Activated CD4-positive, alpha-beta memory T cell treated with anti-CD3 and anti-CD28 coated beads, Interleukin-2, amount 10 ng/mL, durations not matched to agents 7 days and 5 days (primary cell): ENCODE data around the gene ICAM1. TPM values are rescaled to one million over a fixed set of nuclear protein-coding genes. Genes with fewer than 3 reads are reported as not detected.

ENCODE experiments used
- CTCF ChIA-PET: fragments of 350-600 bp; sonication (Branson Sonifier 250); formaldehyde crosslinking; loops from one replicate; lab custom pipeline; 2021; ENCODE audit warnings: antibody characterized with exemption, inconsistent platforms; lab: Charles Lee
- POLR2A ChIA-PET: fragments of 350-600 bp; sonication (Branson Sonifier 250); formaldehyde crosslinking; loops from one replicate; lab custom pipeline; 2021; ENCODE audit warnings: antibody characterized with exemption; lab: Charles Lee
- DNase-seq: peaks from one replicate; pipeline ENCODE4 v3.0.0-alpha.2; 2020
- H3K27ac Mint-ChIP-seq: one replicate; pipeline ENCODE4 v1.8.0; 2021; ENCODE audit warnings: mild to moderate bottlenecking, mixed read lengths
- H3K27me3 Mint-ChIP-seq: one replicate; pipeline ENCODE4 v1.8.0; 2021; ENCODE audit warnings: mixed read lengths
- H3K36me3 Mint-ChIP-seq: one replicate; pipeline ENCODE4 v1.8.0; 2021; ENCODE audit warnings: low read depth, mixed read lengths
- H3K4me1 Mint-ChIP-seq: one replicate; pipeline ENCODE4 v1.8.0; 2021; ENCODE audit warnings: mixed read lengths
- H3K4me3 Mint-ChIP-seq: one replicate; pipeline ENCODE4 v1.8.0; 2021; ENCODE audit warnings: mild to moderate bottlenecking, mixed read lengths
- H3K9me3 Mint-ChIP-seq: one replicate; pipeline ENCODE4 v1.8.0; 2021; ENCODE audit warnings: mixed read lengths
- total RNA-seq, 2 experiments: library from RNA; stranded (reverse); gene quantifications; one replicate each; pipeline ENCODE4 v1.2.3, GENCODE V29; 2021

Gene ICAM1
- total RNA-seq, 2 experiments from 2014 or later, result 23.8 to 24.3 TPM

DNA sequence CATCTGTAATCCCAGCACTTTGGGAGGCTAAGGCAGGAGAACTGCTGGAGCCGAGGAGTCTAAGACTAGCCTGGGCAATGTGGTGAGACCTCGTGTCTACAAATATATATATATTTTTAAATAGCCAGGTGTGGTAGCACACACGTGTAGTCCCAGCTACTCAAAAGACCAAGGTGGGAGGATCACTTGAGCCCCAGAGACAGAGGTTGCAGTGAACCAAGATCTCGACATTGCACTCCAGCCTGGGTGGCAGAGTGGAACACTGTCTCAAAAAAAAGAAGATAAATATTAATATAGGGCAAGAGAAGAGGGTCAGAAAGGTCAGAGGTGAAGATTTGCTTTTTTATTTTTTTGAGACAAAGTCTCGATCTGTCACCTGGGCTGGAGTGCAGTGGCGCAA is 24.4 kb upstream of the ICAM1 start:
- DNase-seq, result no peak
- no peak overlapping the region for H3K27ac Mint-ChIP-seq
- ChIA-PET POLR2A (interaction anchor here (0.9 kb wide), 1 partner anchor 11 kb away, joined by 3 read pairs; no protein-coding TSS in a partner anchor), CTCF (interaction anchor here (0.9 to 1.0 kb wide), 3 partner anchors 11 to 51 kb away, joined by 3 to 4 read pairs (median 4); partner anchors contain the start of gene DNMT1)
- H3K4me3 Mint-ChIP-seq, result no peak overlapping the region
- H3K36me3 Mint-ChIP-seq, result no peaks in the 10 kb centered on the region
- no peaks in the 10 kb centered on the region for H3K9me3 Mint-ChIP-seq
- no peaks in the 10 kb centered on the region for H3K27me3 Mint-ChIP-seq
- H3K4me1 Mint-ChIP-seq, result peaks cover 11% of the 10 kb centered on the region

DNA sequence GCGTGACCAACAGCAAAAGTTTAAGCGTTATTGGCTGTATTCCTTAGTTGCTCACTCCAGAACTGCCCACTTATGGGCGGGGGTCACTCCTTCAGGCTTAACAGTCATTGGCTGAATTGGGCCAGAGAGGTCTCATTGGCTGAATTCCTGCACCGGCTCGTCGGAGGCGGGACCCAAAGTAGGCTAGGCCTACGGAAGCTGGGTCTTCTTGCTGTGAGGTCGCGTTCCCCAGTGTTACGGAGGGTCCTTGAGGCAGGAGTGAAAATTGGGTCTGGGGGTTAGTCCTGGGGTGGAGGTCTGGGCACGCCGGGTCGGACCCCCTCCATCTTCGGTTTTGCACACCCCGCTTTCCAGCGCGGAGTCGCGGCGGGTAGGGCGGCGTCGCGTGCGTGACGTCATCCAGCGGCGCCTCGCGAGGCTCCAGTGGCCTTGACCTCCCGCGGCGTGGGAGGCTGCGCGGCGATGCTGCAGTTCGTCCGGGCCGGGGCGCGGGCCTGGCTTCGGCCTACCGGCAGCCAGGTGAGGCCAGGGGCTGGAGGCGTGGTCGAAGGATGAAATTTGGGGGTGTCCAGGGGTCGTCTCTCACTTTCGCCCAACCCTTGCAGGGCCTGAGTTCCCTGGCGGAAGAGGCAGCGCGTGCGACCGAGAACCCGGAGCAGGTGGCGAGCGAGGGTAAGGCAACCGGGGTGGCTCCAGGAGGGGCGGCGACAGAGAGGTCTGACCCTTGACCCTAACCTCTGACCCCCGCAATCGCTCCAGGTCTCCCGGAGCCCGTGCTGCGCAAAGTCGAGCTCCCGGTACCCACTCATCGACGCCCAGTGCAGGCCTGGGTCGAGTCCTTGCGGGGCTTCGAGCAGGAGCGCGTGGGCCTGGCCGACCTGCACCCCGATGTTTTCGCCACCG is 18.9 kb upstream of the ICAM1 start, which contains the start of gene MRPL4:
TSS of gene MRPL4 (plus strand) at position 423 of the 903 bp plus-strand sequence. CDS start at position 463, 40 bp downstream.
- ChIA-PET POLR2A (interaction anchor here (1.0 to 2.2 kb wide), 10 partner anchors 8 to 152 kb away, joined by 3 to 12 read pairs (median 5); partner anchors contain the start of genes CDC37, DNMT1, ICAM1 and TYK2), CTCF (interaction anchor here (0.6 to 4.3 kb wide), 7 partner anchors 8 to 139 kb away, joined by 3 to 51 read pairs (median 4); partner anchors contain the start of gene DNMT1)
- peak; percentile 97 for DNase-seq
- no peaks in the 10 kb centered on the region for H3K27me3 Mint-ChIP-seq
- peaks cover 36% of the 10 kb centered on the region for H3K4me1 Mint-ChIP-seq
- H3K36me3 Mint-ChIP-seq, result peaks cover 25% of the 10 kb centered on the region
- H3K4me3 Mint-ChIP-seq, result peak within 1 kb of the TSS; percentile 84
- no peaks in the 10 kb centered on the region for H3K9me3 Mint-ChIP-seq
- peak within 1 kb of the TSS; percentile 85 for H3K27ac Mint-ChIP-seq

DNA sequence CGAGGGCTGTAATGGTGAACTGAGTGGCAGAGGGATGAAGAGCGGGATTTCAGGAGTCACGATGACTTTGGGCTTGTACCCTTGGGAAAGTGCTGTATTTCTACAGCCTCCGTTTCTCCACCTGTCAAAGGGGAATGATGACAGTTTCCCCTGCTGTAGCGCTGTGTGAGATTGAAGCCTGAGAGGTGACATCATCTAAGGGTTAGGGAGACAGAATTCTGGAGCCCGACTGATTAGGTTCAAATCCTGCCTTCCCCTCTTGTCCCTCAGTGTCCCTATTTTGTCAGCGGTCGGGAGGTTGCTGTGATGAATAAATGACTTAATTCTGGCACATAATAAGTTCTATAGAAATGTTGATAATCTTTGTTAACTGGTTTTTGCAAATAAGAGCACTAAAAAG is 18.2 kb upstream of the ICAM1 start:
- ChIA-PET POLR2A (interaction anchor here (1.6 to 2.2 kb wide), 5 partner anchors 17 to 128 kb away, joined by 4 to 12 read pairs (median 7); partner anchors contain the start of genes DNMT1, ICAM1 and TYK2), CTCF (interaction anchor here (0.8 to 1.9 kb wide), 3 partner anchors 17 to 136 kb away, joined by 3 to 6 read pairs (median 4); partner anchors contain the start of gene DNMT1)
- peaks cover 36% of the 10 kb centered on the region for H3K4me1 Mint-ChIP-seq
- H3K9me3 Mint-ChIP-seq, result no peaks in the 10 kb centered on the region
- H3K4me3 Mint-ChIP-seq, result peak overlapping the region; percentile 84
- DNase-seq, result no peak
- no peaks in the 10 kb centered on the region for H3K27me3 Mint-ChIP-seq
- H3K27ac Mint-ChIP-seq, result peak overlapping the region; percentile 85
- peaks cover 31% of the 10 kb centered on the region for H3K36me3 Mint-ChIP-seq

DNA sequence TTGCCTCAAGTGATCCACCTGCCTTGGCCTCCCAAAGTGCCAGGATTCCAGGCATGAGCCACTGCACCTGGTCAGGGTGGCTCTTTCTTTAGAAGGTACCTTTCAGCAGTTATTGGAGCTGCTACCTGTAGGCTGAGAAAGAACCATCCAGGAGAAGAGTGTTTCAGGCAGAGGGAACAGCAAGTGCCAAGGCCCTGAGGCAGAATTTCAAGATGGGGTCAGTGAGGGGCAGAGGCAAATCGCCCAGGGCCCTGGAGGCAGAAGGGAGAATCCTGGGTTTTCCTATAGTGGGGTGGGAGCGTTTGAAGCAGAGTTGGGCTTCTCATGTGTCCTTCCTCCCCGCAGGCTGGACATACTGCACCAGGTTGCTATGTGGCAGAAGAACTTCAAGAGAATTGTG is 16.7 kb upstream of the ICAM1 start:
- peaks cover 42% of the 10 kb centered on the region for H3K36me3 Mint-ChIP-seq

GRCh38 chr19:10255358-10255757 is 15.6 kb upstream of the ICAM1 start:
- no peaks in the 10 kb centered on the region for H3K9me3 Mint-ChIP-seq
- no peak for DNase-seq
- no peak overlapping the region for H3K4me3 Mint-ChIP-seq
- ChIA-PET POLR2A (interaction anchor here (2.1 kb wide), 1 partner anchor 15 kb away, joined by 6 read pairs; the partner anchor contains the start of gene ICAM1), CTCF (interaction anchor here (1.3 kb wide), 1 partner anchor 136 kb away, joined by 4 read pairs; no protein-coding TSS in a partner anchor)
- H3K4me1 Mint-ChIP-seq, result peaks cover 51% of the 10 kb centered on the region
- H3K27me3 Mint-ChIP-seq, result no peaks in the 10 kb centered on the region
- peaks cover 42% of the 10 kb centered on the region for H3K36me3 Mint-ChIP-seq
- H3K27ac Mint-ChIP-seq, result no peak overlapping the region

More for the DNA sequence above, 16.7 kb upstream of the ICAM1 start:
- peaks cover 45% of the 10 kb centered on the region for H3K4me1 Mint-ChIP-seq
- no peaks in the 10 kb centered on the region for H3K27me3 Mint-ChIP-seq
- ChIA-PET POLR2A (interaction anchor here (2.1 kb wide), 1 partner anchor 16 kb away, joined by 6 read pairs; the partner anchor contains the start of gene ICAM1), CTCF (interaction anchor here (1.3 to 1.5 kb wide), 2 partner anchors 135 to 138 kb away, joined by 4 to 7 read pairs; no protein-coding TSS in a partner anchor)
- H3K9me3 Mint-ChIP-seq, result no peaks in the 10 kb centered on the region
- H3K4me3 Mint-ChIP-seq, result no peak overlapping the region
- H3K27ac Mint-ChIP-seq, result peak overlapping the region; percentile 21
- DNase-seq, result no peak

DNA sequence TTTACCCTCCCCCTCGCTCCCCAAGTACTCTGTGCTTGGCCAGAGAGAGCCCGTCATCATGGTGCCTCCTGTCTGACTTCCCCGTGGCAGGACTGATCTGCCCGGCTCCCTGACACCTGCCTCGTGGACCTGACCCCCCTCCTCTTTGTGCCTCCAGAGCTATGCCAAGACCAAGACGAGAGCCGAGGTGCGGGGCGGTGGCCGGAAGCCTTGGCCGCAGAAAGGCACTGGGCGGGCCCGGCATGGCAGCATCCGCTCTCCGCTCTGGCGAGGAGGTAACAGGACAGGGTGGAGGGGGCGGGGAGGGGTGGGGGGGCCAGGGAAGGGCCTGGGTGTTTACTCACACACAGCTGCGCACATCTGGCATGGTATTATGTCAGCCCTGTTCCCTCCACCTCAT is 14.4 kb upstream of the ICAM1 start:
- CTCF ChIA-PET, result interaction anchor here (5.7 kb wide), 1 partner anchor 129 kb away, joined by 131 read pairs; no protein-coding TSS in a partner anchor
- no peak overlapping the region for H3K27ac Mint-ChIP-seq
- POLR2A ChIA-PET, result interaction anchor here (1.4 kb wide), 1 partner anchor 21 kb away, joined by 3 read pairs; no protein-coding TSS in a partner anchor
- H3K4me1 Mint-ChIP-seq, result peaks cover 52% of the 10 kb centered on the region
- H3K36me3 Mint-ChIP-seq, result peaks cover 42% of the 10 kb centered on the region
- no peak for DNase-seq
- H3K27me3 Mint-ChIP-seq, result no peaks in the 10 kb centered on the region
- no peaks in the 10 kb centered on the region for H3K9me3 Mint-ChIP-seq
- no peak overlapping the region for H3K4me3 Mint-ChIP-seq

DNA sequence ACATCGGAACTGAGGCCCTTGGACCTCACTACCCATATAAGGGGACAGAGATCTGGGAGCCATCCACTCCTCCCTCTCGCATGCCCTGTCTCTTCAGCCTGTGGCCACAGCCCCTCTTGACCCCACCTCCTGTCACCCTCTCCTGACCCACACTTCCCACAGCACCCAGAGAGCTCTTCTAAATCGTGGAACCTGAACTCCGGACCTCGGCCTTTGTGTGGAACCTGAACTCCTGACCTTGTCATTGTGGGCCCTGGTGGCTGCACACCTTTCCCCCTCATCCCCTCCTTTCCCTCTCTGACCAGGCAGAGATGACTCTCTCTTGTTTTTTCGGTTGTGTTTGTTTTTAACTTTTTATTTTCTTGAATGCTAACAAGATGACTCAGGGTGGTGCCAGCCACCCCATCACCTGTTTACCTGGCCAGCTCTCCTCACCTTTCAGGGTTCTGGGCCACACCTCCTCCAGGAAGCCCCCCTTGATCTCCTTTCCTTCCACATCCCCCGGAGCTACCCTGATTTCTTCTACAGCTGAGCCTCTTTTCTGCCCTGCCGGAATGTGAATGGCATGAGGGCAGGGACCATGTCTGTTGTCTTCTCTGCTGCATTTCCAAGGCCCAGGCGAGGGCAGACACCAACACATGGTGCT is 13.8 kb upstream of the ICAM1 start:
- DNase-seq, result no peak
- Mint-ChIP-seq H3K27me3 (no peaks in the 10 kb centered on the region), H3K27ac (no peak overlapping the region), H3K4me1 (peaks cover 51% of the 10 kb centered on the region), H3K36me3 (peaks cover 42% of the 10 kb centered on the region), H3K9me3 (no peaks in the 10 kb centered on the region), H3K4me3 (no peak overlapping the region)
- CTCF ChIA-PET, result interaction anchor here (2.1 to 5.7 kb wide), 2 partner anchors 129 to 136 kb away, joined by 14 to 131 read pairs; no protein-coding TSS in a partner anchor
- POLR2A ChIA-PET, result interaction anchor here (0.6 to 1.4 kb wide), 2 partner anchors 21 to 139 kb away, joined by 3 read pairs; no protein-coding TSS in a partner anchor

GRCh38 chr19:10258080-10258710 is 12.7 kb upstream of the ICAM1 start:
- Mint-ChIP-seq H3K27ac (no peak overlapping the region), H3K27me3 (no peaks in the 10 kb centered on the region), H3K4me3 (no peak overlapping the region), H3K9me3 (no peaks in the 10 kb centered on the region), H3K36me3 (peaks cover 42% of the 10 kb centered on the region), H3K4me1 (peaks cover 42% of the 10 kb centered on the region)
- CTCF ChIA-PET, result interaction anchor here (0.6 to 5.7 kb wide), 37 partner anchors 8 to 234 kb away, joined by 3 to 131 read pairs (median 4); partner anchors contain the start of genes CDC37, EIF3G, ICAM1 and ICAM5
- POLR2A ChIA-PET, result interaction anchor here (0.5 to 3.1 kb wide), 11 partner anchors 12 to 147 kb away, joined by 3 to 46 read pairs (median 7); partner anchors contain the start of genes DNMT1, ICAM1 and TYK2
- no peak for DNase-seq

GRCh38 chr19:10259162-10259905 is 11.6 kb upstream of the ICAM1 start:
- ChIA-PET CTCF (interaction anchor here (0.6 to 5.7 kb wide), 46 partner anchors 8 to 233 kb away, joined by 3 to 131 read pairs (median 4); partner anchors contain the start of genes CDC37, EIF3G, ICAM1 and ICAM5), POLR2A (interaction anchor here (0.5 to 3.1 kb wide), 17 partner anchors 8 to 153 kb away, joined by 3 to 46 read pairs (median 4); partner anchors contain the start of genes DNMT1, ICAM1, MRPL4 and TYK2)
- no peaks in the 10 kb centered on the region for H3K27me3 Mint-ChIP-seq
- DNase-seq, result peak; percentile 94
- no peak overlapping the region for H3K4me3 Mint-ChIP-seq
- H3K9me3 Mint-ChIP-seq, result no peaks in the 10 kb centered on the region
- H3K36me3 Mint-ChIP-seq, result peaks cover 35% of the 10 kb centered on the region
- peak overlapping the region; percentile 84 for H3K27ac Mint-ChIP-seq
- peaks cover 34% of the 10 kb centered on the region for H3K4me1 Mint-ChIP-seq

- CTCF ChIA-PET, result interaction anchor here (0.5 to 5.7 kb wide), 14 partner anchors 10 to 212 kb away, joined by 3 to 131 read pairs (median 4); partner anchors contain the start of genes CDC37, ICAM1, RAVER1 and TYK2
- Mint-ChIP-seq H3K27ac (peak overlapping the region; percentile 84), H3K36me3 (peaks cover 28% of the 10 kb centered on the region), H3K4me3 (peak overlapping the region; percentile 35), H3K4me1 (peaks cover 29% of the 10 kb centered on the region), H3K9me3 (no peaks in the 10 kb centered on the region), H3K27me3 (no peaks in the 10 kb centered on the region)
- peak; percentile 57 for DNase-seq
- POLR2A ChIA-PET, result interaction anchor here (0.8 to 3.1 kb wide), 13 partner anchors 8 to 168 kb away, joined by 3 to 46 read pairs (median 5); partner anchors contain the start of genes DNMT1, ICAM1, MRPL4 and TYK2
Measured at GRCh38 chr19:10260141-10260584, 10.8 kb upstream of the ICAM1 start.
